ENCODE data around the gene HSPA1A. TPM values are rescaled to one million over a fixed set of nuclear protein-coding genes. Genes with fewer than 3 reads are reported as not detected.
"Not testable (repeated sequence)": the region's sequence is repeated elsewhere in the genome, so short reads cannot be mapped to it uniquely, and the experiment has no call there.

Gene HSPA1A
- total RNA-seq, 8 experiments from 2014 or later, result 29.3 to 514 (median 92.4) TPM

DNA sequence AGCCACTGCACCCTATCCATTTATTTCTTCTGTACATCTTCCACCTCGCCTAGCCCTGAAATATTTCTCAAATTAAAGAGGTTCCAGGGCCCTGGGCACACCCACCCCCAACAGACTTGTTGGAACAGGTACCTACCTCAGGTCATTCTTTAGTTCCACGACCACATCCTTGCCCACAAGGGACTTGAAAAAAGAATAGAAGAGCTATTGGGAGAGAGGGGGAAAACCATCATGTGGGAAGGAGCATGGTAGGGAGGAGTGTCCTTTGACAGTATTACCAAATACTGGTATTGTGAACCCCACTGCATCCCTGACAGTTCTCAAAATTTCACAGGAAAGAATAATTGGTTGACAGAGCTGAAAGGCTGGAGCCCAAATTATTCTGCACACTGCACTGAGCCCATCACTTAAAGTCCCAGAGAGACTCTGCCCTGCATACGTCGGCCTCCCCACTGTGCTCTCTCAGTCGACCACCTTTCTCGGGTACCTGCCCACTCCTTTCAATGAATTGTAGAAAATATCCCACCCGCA, 9.3 kb upstream of the HSPA1A start:
- peak in 2 of 8 experiments; percentile 6 to 7 for ATAC-seq (replicated peaks in 6 of 8)
- Histone ChIP-seq H3K4me1 (replicated peaks in 1 of 2) (peaks cover 5 to 11% of the 10 kb centered on the region in 2 donors), H3K27ac (peak overlapping the region; percentile 64 to 83), H3K4me3 (peak overlapping the region; percentile 42 to 75 (median 57))
- WGBS, 10 experiments, result 0 to 35% (median 9%) methylated on average over 1 to 7 of the region's 7 CpGs; no CpG with 5 or more reads in 3 of the 10 experiments
- in situ Hi-C loops (cut with MboI; ENCODE audit: low pct_unique_long_range_greater_than_20kb in 2 of 9, low sequenced_read_pairs in 9 of 9, unreplicated experiment in 9 of 9), result no loop called here

GRCh38 chr6:31806470-31807272, 8.7 kb upstream of the HSPA1A start, which contains the start of gene LSM2:
LSM2 (minus strand) TSS chr6:31806966; CDS start chr6:31806757, 209 bp downstream.
- WGBS, 10 experiments, result 0 to 4% (median 1%) methylated on average over 1 to 20 of the region's 51 CpGs; no CpG with 5 or more reads in 2 of the 10 experiments
- Histone ChIP-seq H3K4me3 (peak within 1 kb of the TSS; percentile 42 to 75 (median 57)), H3K27ac (peak within 1 kb of the TSS; percentile 64 to 83), H3K4me1 (replicated peaks in 1 of 2) (peaks cover 5 to 11% of the 10 kb centered on the region in 2 donors)
- in situ Hi-C loops (cut with MboI; ENCODE audit: low pct_unique_long_range_greater_than_20kb in 2 of 9, low sequenced_read_pairs in 9 of 9, unreplicated experiment in 9 of 9), result no loop called here
- ATAC-seq (replicated peaks in 6 of 8), result peak; percentile 96 to 98 (median 98)

GRCh38 chr6:31808599-31808998, 6.7 kb upstream of the HSPA1A start:
- H3K27ac ChIP-seq; in situ Hi-C loops (cut with MboI; ENCODE audit: low pct_unique_long_range_greater_than_20kb in 2 of 9, low sequenced_read_pairs in 9 of 9, unreplicated experiment in 9 of 9); H3K4me3 ChIP-seq; ATAC-seq (replicated peaks in 6 of 8): not testable (repeated sequence)
- peaks cover 7 to 16% of the 10 kb centered on the region in 2 donors for H3K4me1 ChIP-seq (replicated peaks in 1 of 2)
- 83 to 100% (median 92%) methylated on average over 4 to 10 of the region's 10 CpGs; no CpG with 5 or more reads in 3 of the 10 experiments for WGBS, 10 experiments

- ATAC-seq (replicated peaks in 6 of 8), result no peak
- Histone ChIP-seq H3K27ac (no peak overlapping the region), H3K4me3 (no peak overlapping the region), H3K4me1 (replicated peaks in 1 of 2) (peaks cover 7 to 16% of the 10 kb centered on the region in 2 donors)
- 80 to 100% (median 89%) methylated on average over 1 to 12 of the region's 12 CpGs; no CpG with 5 or more reads in 4 of the 10 experiments for WGBS, 10 experiments
- in situ Hi-C loops (cut with MboI; ENCODE audit: low pct_unique_long_range_greater_than_20kb in 2 of 9, low sequenced_read_pairs in 9 of 9, unreplicated experiment in 9 of 9), result no loop called here
Measured at GRCh38 chr6:31811645-31812044, 3.7 kb upstream of the HSPA1A start.

- Histone ChIP-seq H3K27ac (peak overlapping the region; percentile 83 to 92), H3K4me1 (replicated peaks in 1 of 2) (peaks cover 10 to 23% of the 10 kb centered on the region in 2 donors), H3K4me3 (peak overlapping the region in 3 of 5 donors; percentile 44 to 56 (median 50))
- ATAC-seq (replicated peaks in 6 of 8), result no peak
- in situ Hi-C loops (cut with MboI; ENCODE audit: low pct_unique_long_range_greater_than_20kb in 2 of 9, low sequenced_read_pairs in 9 of 9, unreplicated experiment in 9 of 9), result no loop called here
- WGBS, 10 experiments, result 83 to 100% (median 99%) methylated on average over 1 to 7 of the region's 7 CpGs; no CpG with 5 or more reads in 4 of the 10 experiments
Measured at GRCh38 chr6:31813465-31813849, 1.9 kb upstream of the HSPA1A start.

DNA sequence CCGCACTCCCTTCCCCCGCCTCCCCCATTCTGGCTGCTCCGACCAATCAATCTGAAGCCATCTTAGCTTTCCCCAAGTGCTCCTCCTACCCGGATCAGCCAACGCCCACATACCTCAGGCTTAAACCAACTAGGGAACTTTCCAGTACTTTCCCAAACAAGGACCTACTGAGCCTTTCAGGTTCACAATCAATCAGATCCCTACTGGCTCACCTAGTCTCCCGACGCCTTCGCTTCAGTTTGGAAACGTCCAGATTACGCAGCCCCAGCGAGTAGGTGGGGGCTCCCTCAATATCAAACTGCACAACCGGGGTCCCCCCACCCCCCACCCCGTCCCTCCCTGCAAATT, 692 bp upstream of the HSPA1A start:
- in situ Hi-C loops (cut with MboI; ENCODE audit: low pct_unique_long_range_greater_than_20kb in 2 of 9, low sequenced_read_pairs in 9 of 9, unreplicated experiment in 9 of 9), result no loop called here
- Histone ChIP-seq H3K4me3 (peak overlapping the region; percentile 41 to 57 (median 50)), H3K27ac (peak overlapping the region; percentile 83 to 92), H3K4me1 (replicated peaks in 1 of 2) (peaks cover 10 to 33% of the 10 kb centered on the region in 2 donors)
- ATAC-seq (replicated peaks in 6 of 8), result peak; percentile 13 to 69 (median 46)
- 0% methylated on average over 3 of the region's 13 CpGs; no CpG with 5 or more reads in 9 of the 10 experiments for WGBS, 10 experiments

DNA sequence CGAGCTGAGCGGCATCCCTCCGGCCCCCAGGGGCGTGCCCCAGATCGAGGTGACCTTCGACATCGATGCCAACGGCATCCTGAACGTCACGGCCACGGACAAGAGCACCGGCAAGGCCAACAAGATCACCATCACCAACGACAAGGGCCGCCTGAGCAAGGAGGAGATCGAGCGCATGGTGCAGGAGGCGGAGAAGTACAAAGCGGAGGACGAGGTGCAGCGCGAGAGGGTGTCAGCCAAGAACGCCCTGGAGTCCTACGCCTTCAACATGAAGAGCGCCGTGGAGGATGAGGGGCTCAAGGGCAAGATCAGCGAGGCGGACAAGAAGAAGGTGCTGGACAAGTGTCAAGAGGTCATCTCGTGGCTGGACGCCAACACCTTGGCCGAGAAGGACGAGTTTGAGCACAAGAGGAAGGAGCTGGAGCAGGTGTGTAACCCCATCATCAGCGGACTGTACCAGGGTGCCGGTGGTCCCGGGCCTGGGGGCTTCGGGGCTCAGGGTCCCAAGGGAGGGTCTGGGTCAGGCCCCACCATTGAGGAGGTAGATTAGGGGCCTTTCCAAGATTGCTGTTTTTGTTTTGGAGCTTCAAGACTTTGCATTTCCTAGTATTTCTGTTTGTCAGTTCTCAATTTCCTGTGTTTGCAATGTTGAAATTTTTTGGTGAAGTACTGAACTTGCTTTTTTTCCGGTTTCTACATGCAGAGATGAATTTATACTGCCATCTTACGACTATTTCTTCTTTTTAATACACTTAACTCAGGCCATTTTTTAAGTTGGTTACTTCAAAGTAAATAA, 2.0 kb downstream of the HSPA1A start:
- peak in 3 of 8 experiments; percentile 0 to 17 (median 5) for ATAC-seq (replicated peaks in 6 of 8)
- in situ Hi-C loops (cut with MboI; ENCODE audit: low pct_unique_long_range_greater_than_20kb in 2 of 9, low sequenced_read_pairs in 9 of 9, unreplicated experiment in 9 of 9); H3K27ac ChIP-seq: not testable (repeated sequence)
- WGBS, 10 experiments, result 0 to 100% (median 20%) methylated on average over 1 to 2 of the region's 37 CpGs; no CpG with 5 or more reads in 3 of the 10 experiments
- Histone ChIP-seq H3K4me1 (replicated peaks in 1 of 2) (peaks cover 18 to 47% of the 10 kb centered on the region in 2 donors), H3K4me3 (peak overlapping the region in 4 of 5 donors; percentile 9 to 27 (median 20))

- peaks cover 22 to 50% of the 10 kb centered on the region in 2 donors for H3K4me1 ChIP-seq (replicated peaks in 1 of 2)
- ATAC-seq (replicated peaks in 6 of 8); H3K27ac ChIP-seq; in situ Hi-C loops (cut with MboI; ENCODE audit: low pct_unique_long_range_greater_than_20kb in 2 of 9, low sequenced_read_pairs in 9 of 9, unreplicated experiment in 9 of 9): not testable (repeated sequence)
- 0 to 100% (median 13%) methylated on average over 1 to 7 of the region's 8 CpGs; no CpG with 5 or more reads in 3 of the 10 experiments for WGBS, 10 experiments
- H3K4me3 ChIP-seq, result peak overlapping the region in 4 of 5 donors; percentile 9 to 27 (median 20)
Measured at GRCh38 chr6:31817929-31818511, 2.7 kb downstream of the HSPA1A start.

DNA sequence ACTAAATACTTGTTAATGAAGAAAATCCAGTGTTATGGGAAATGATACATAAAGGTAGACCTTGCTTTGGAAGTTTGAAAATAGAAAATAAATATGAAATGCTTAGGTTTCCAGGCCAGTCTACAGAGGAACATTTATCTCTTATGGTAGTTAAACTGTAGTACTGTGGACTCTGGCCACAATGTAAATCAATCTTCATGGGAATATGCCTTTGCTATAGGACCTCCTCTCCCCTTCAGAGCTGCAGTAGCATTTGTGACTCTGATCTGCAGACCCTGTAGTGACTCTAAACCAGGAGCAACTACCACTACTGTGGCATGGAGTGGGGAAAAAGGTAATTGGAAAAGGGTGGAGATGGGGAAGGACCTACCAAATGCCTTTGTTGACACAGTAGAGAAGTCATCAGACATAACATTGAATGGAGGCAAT, 4.5 kb downstream of the HSPA1A start:
- peaks cover 15 to 37% of the 10 kb centered on the region in 2 donors for H3K4me1 ChIP-seq (replicated peaks in 1 of 2)
- no peak overlapping the region for H3K27ac ChIP-seq
- peak overlapping the region in 1 of 5 donors; percentile 5 for H3K4me3 ChIP-seq
- in situ Hi-C loops (cut with MboI; ENCODE audit: low pct_unique_long_range_greater_than_20kb in 2 of 9, low sequenced_read_pairs in 9 of 9, unreplicated experiment in 9 of 9), result no loop called here
- ATAC-seq (replicated peaks in 6 of 8), result no peak

GRCh38 chr6:31820399-31820798, 5.1 kb downstream of the HSPA1A start:
- 17 to 97% (median 90%) methylated on average over 2 to 7 of the region's 10 CpGs; no CpG with 5 or more reads in 1 of the 10 experiments for WGBS, 10 experiments
- in situ Hi-C loops (cut with MboI; ENCODE audit: low pct_unique_long_range_greater_than_20kb in 2 of 9, low sequenced_read_pairs in 9 of 9, unreplicated experiment in 9 of 9); H3K27ac ChIP-seq; H3K4me3 ChIP-seq; ATAC-seq (replicated peaks in 6 of 8): not testable (repeated sequence)
- H3K4me1 ChIP-seq (replicated peaks in 1 of 2), result peaks cover 15 to 37% of the 10 kb centered on the region in 2 donors

- 3 to 83% (median 26%) methylated on average over 2 to 17 of the region's 39 CpGs; no CpG with 5 or more reads in 1 of the 10 experiments for WGBS, 10 experiments
Measured at GRCh38 chr6:31821301-31822035, 6.1 kb downstream of the HSPA1A start.

More at GRCh38 chr6:31821301-31822035, 6.1 kb downstream of the HSPA1A start:
- in situ Hi-C loops (cut with MboI; ENCODE audit: low pct_unique_long_range_greater_than_20kb in 2 of 9, low sequenced_read_pairs in 9 of 9, unreplicated experiment in 9 of 9), result no loop called here
- peaks cover 23 to 44% of the 10 kb centered on the region in 2 donors for H3K4me1 ChIP-seq (replicated peaks in 1 of 2)
- peak; percentile 10 to 53 (median 30) for ATAC-seq (replicated peaks in 6 of 8)
- H3K27ac ChIP-seq, result peak overlapping the region; percentile 62 to 80
- peak overlapping the region; percentile 32 to 48 (median 39) for H3K4me3 ChIP-seq
